Neutrophil (primary cell): ENCODE results near the gene AOPEP.

ENCODE experiments used
- H3K27ac ChIP-seq: fragments of 200-600 bp; sonication (generic); 2 replicates; pipeline ENCODE4 v1.5.1; 2016; ENCODE audit warnings: mild to moderate bottlenecking, moderate library complexity
- H3K27me3 ChIP-seq: fragments of 200-600 bp; sonication (generic); 2 replicates; pipeline ENCODE4 v1.6.0; 2016; ENCODE audit warnings: mild to moderate bottlenecking
- H3K36me3 ChIP-seq: fragments of 200-600 bp; sonication (generic); 2 replicates; pipeline ENCODE4 v1.5.1; 2017
- H3K4me1 ChIP-seq, 2 experiments: fragments of 200-600 bp in 1 of 2; sonication (generic) in 1 of 2; 1 replicate in 1 of 2; 2 replicates in 1 of 2; pipeline versions ENCODE4 v1.5.1 to v1.6.1; 2013 to 2016; ENCODE audit warnings: low read depth in 1 of 2, low read length in 1 of 2, mild to moderate bottlenecking in 1 of 2, moderate library complexity in 1 of 2; ENCODE audit not compliant: control insufficient read depth in 1 of 2, insufficient read depth in 1 of 2
- H3K4me3 ChIP-seq, 2 experiments: fragments of 200-600 bp in 1 of 2; sonication (generic) in 1 of 2; 1 replicate in 1 of 2; 2 replicates in 1 of 2; pipeline ENCODE4 v1.5.1; 2013 to 2016; ENCODE audit warnings: low read depth in 1 of 2, low read length in 1 of 2, mild to moderate bottlenecking in 1 of 2, moderate library complexity in 1 of 2
- H3K9me3 ChIP-seq: fragments of 200-600 bp; sonication (generic); 2 replicates; pipeline ENCODE4 v1.5.1; 2016
- TF ChIP-seq, protein P1 (sequence below): fragments of 200-600 bp; sonication (generic); IDR thresholded peaks from 2 replicates; pipeline ENCODE4 v1.5.1; 2016; ENCODE audit warnings: antibody characterized with exemption

The AOPEP gene

GRCh38 chr9:94853887-94854286, 127.4 kb downstream of the AOPEP start:
- Histone ChIP-seq H3K9me3 (no peaks in the 10 kb centered on the region), H3K27me3 (no peaks in the 10 kb centered on the region), H3K4me1 (no peaks in the 10 kb centered on the region), H3K27ac (no peak overlapping the region), H3K36me3 (no peaks in the 10 kb centered on the region), H3K4me3 (no peak overlapping the region)
- TF ChIP-seq, protein P1, sequence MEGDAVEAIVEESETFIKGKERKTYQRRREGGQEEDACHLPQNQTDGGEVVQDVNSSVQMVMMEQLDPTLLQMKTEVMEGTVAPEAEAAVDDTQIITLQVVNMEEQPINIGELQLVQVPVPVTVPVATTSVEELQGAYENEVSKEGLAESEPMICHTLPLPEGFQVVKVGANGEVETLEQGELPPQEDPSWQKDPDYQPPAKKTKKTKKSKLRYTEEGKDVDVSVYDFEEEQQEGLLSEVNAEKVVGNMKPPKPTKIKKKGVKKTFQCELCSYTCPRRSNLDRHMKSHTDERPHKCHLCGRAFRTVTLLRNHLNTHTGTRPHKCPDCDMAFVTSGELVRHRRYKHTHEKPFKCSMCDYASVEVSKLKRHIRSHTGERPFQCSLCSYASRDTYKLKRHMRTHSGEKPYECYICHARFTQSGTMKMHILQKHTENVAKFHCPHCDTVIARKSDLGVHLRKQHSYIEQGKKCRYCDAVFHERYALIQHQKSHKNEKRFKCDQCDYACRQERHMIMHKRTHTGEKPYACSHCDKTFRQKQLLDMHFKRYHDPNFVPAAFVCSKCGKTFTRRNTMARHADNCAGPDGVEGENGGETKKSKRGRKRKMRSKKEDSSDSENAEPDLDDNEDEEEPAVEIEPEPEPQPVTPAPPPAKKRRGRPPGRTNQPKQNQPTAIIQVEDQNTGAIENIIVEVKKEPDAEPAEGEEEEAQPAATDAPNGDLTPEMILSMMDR: no peak

- Histone ChIP-seq H3K27me3 (no peaks in the 10 kb centered on the region), H3K27ac (no peak overlapping the region), H3K4me3 (no peak overlapping the region), H3K36me3 (no peaks in the 10 kb centered on the region), H3K9me3 (no peaks in the 10 kb centered on the region), H3K4me1 (peaks cover 2 to 4% of the 10 kb centered on the region in 2 experiments)
- TF ChIP-seq, protein P1: no peak
Observed at GRCh38 chr9:94855903-94856302, 129.4 kb downstream of the AOPEP start.

DNA sequence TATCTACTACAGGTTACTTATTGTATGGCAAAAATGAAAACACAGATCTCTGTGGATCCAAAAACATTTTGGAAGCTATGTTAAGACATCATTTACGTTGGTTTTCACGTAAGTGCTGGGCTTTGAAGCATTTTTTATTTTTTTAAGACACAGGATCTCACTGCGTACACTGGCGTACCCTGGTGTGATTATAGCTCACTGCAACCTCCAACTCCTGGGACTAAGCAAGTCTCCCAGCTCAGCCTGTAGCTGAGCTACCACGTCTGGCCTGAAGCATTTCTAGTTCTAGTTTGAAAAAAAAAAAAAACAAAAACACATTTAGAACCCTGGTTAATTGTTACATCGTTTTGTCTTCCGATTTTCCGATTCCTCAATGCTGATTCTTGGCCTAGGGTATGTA, 131.3 kb downstream of the AOPEP start:
- Histone ChIP-seq H3K36me3 (no peaks in the 10 kb centered on the region), H3K4me1 (peaks cover 16 to 18% of the 10 kb centered on the region in 2 experiments), H3K9me3 (no peaks in the 10 kb centered on the region), H3K4me3 (no peak overlapping the region), H3K27me3 (no peaks in the 10 kb centered on the region), H3K27ac (no peak overlapping the region)
- TF ChIP-seq, protein P1: no peak

- no peak overlapping the region for H3K4me3 ChIP-seq
- no peaks in the 10 kb centered on the region for H3K27me3 ChIP-seq
- H3K27ac ChIP-seq: no peak overlapping the region
- no peaks in the 10 kb centered on the region for H3K36me3 ChIP-seq
- no peaks in the 10 kb centered on the region for H3K9me3 ChIP-seq
- H3K4me1 ChIP-seq: peaks cover 16 to 18% of the 10 kb centered on the region in 2 experiments
- TF ChIP-seq, protein P1: no peak
Observed at GRCh38 chr9:94859226-94859625, 132.7 kb downstream of the AOPEP start.

- H3K27ac ChIP-seq: no peak overlapping the region
- no peaks in the 10 kb centered on the region for H3K9me3 ChIP-seq
- no peaks in the 10 kb centered on the region for H3K36me3 ChIP-seq
- H3K27me3 ChIP-seq: no peaks in the 10 kb centered on the region
- H3K4me3 ChIP-seq: no peak overlapping the region
- peaks cover 16 to 18% of the 10 kb centered on the region in 2 experiments for H3K4me1 ChIP-seq
- TF ChIP-seq, protein P1: no peak
Observed at GRCh38 chr9:94859891-94860290, 133.4 kb downstream of the AOPEP start.
